ENCODE measurements around the gene RAB43. TPM values are rescaled to one million over a fixed set of nuclear protein-coding genes. Genes with fewer than 3 reads are reported as not detected.
"Not testable (repeated sequence)": the region's sequence is repeated elsewhere in the genome, so short reads cannot be mapped to it uniquely, and the experiment has no call there.

RAB43 gene
- total and polyA plus RNA-seq, 7 experiments from 2014 or later: 27.2 to 122 (median 59.4) TPM

DNA sequence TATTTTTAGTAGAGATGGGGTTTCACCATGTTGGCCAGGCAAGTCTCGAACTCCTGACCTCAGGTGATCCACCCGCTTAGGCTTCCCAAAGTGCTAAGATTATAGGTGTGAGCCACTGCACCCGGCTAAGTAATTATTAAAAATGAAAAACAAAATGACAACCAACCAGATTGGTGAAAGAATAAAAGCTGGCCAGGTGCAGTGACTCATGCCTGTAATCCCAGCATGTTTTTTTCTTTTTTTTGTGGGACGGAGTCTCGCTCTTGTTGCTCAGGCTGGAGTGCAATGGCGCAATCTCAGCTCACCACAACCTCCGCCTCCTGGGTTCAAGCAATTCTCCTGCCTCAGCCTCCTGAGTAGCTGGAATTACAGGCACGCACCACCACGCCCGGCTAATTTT, 14.7 kb upstream of the RAB43 start:
- peaks cover 3 to 25% (median 16%) of the 10 kb centered on the region in 7 donors for H3K4me1 Mint-ChIP-seq
- H3K27me3 ChIP-seq (ENCODE audit: control insufficient read depth in 2 of 2, insufficient read depth in 2 of 2, low read length in 2 of 2); H3K4me3 ChIP-seq (ENCODE audit: low read length); H3K27ac Mint-ChIP-seq; DNase-seq; H3K27me3 Mint-ChIP-seq; H3K9me3 ChIP-seq (ENCODE audit: control insufficient read depth in 2 of 3, low read length in 3 of 3); H3K9me3 Mint-ChIP-seq; H3K4me1 ChIP-seq (ENCODE audit: control insufficient read depth in 2 of 2, insufficient read depth in 2 of 2, low read length in 2 of 2); H3K4me3 Mint-ChIP-seq; ATAC-seq; H3K27ac ChIP-seq (ENCODE audit: low read depth, low read length); intact Hi-C loops (cut with micrococcal nuclease): not testable (repeated sequence)
- H3K36me3 Mint-ChIP-seq: peaks cover 4 to 28% (median 14%) of the 10 kb centered on the region in 5 donors
- POLR2A ChIA-PET: interaction anchor here (0.6 to 10.8 kb wide), 3 partner anchors 16 to 874 kb away, joined by 3 to 89 read pairs (median 3); partner anchors contain the start of gene RAB43
- CTCF ChIA-PET: interaction anchor here (0.6 kb wide), 1 partner anchor 164 kb away, joined by 3 read pairs; no protein-coding TSS in a partner anchor
- H3K36me3 ChIP-seq (ENCODE audit: control insufficient read depth in 2 of 3, insufficient read depth in 3 of 3, low read length in 3 of 3): peaks cover 13 to 72% (median 15%) of the 10 kb centered on the region in 3 experiments

- Mint-ChIP-seq H3K27ac (peak overlapping the region; percentile 10 to 89 (median 79)), H3K36me3 (peaks cover 8 to 44% (median 21%) of the 10 kb centered on the region in 5 donors), H3K9me3 (no peaks in the 10 kb centered on the region), H3K27me3 (no peaks in the 10 kb centered on the region), H3K4me1 (peaks cover 3 to 32% (median 17%) of the 10 kb centered on the region in 7 donors), H3K4me3 (peak overlapping the region in 5 of 10 donors; percentile 7 to 50 (median 34))
- Histone ChIP-seq H3K4me3 (ENCODE audit: low read length) (no peak overlapping the region), H3K36me3 (ENCODE audit: control insufficient read depth in 2 of 3, insufficient read depth in 3 of 3, low read length in 3 of 3) (peaks cover 21 to 82% (median 29%) of the 10 kb centered on the region in 3 experiments), H3K4me1 (ENCODE audit: control insufficient read depth in 2 of 2, insufficient read depth in 2 of 2, low read length in 2 of 2) (peaks cover 0 to 7% of the 10 kb centered on the region in 2 donors), H3K27ac (ENCODE audit: low read depth, low read length) (peak overlapping the region; percentile 3), H3K27me3 (ENCODE audit: control insufficient read depth in 2 of 2, insufficient read depth in 2 of 2, low read length in 2 of 2) (no peaks in the 10 kb centered on the region), H3K9me3 (ENCODE audit: control insufficient read depth in 2 of 3, low read length in 3 of 3) (no peaks in the 10 kb centered on the region)
- POLR2A ChIA-PET: interaction anchor here (0.6 to 10.8 kb wide), 5 partner anchors 10 to 105 kb away, joined by 3 to 89 read pairs (median 4); partner anchors contain the start of gene RAB43
- DNase-seq (no peak), ATAC-seq (peak; percentile 38)
- intact Hi-C loops (cut with micrococcal nuclease): loop anchor here in 1 of 2 donors (2.0 kb wide), 1 partner anchor 13 kb away; no protein-coding TSS in a partner anchor
- CTCF ChIA-PET: interaction anchor here (0.8 kb wide), 1 partner anchor 116 kb away, joined by 3 read pairs; no protein-coding TSS in a partner anchor
These were observed 10.7 kb upstream of the RAB43 start for GRCh38 chr3:129132097-129132866.

GRCh38 chr3:129131465-129132088, 10.0 kb upstream of the RAB43 start:
- intact Hi-C loops (cut with micrococcal nuclease): loop anchor here in 1 of 2 donors (2.0 kb wide), 1 partner anchor 13 kb away; no protein-coding TSS in a partner anchor
- no peak overlapping the region for H3K4me3 ChIP-seq (ENCODE audit: low read length)
- peaks cover 0 to 7% of the 10 kb centered on the region in 2 donors for H3K4me1 ChIP-seq (ENCODE audit: control insufficient read depth in 2 of 2, insufficient read depth in 2 of 2, low read length in 2 of 2)
- H3K4me1 Mint-ChIP-seq: peaks cover 3 to 32% (median 17%) of the 10 kb centered on the region in 7 donors
- ATAC-seq (no peak), DNase-seq (no peak)
- H3K27ac Mint-ChIP-seq: peak overlapping the region in 8 of 9 donors; percentile 16 to 89 (median 80)
- H3K27me3 ChIP-seq (ENCODE audit: control insufficient read depth in 2 of 2, insufficient read depth in 2 of 2, low read length in 2 of 2): no peaks in the 10 kb centered on the region
- no peaks in the 10 kb centered on the region for H3K9me3 Mint-ChIP-seq
- peaks cover 8 to 44% (median 21%) of the 10 kb centered on the region in 5 donors for H3K36me3 Mint-ChIP-seq
- peaks cover 19 to 78% (median 29%) of the 10 kb centered on the region in 3 experiments for H3K36me3 ChIP-seq (ENCODE audit: control insufficient read depth in 2 of 3, insufficient read depth in 3 of 3, low read length in 3 of 3)
- peak overlapping the region in 2 of 10 donors; percentile 34 to 50 for H3K4me3 Mint-ChIP-seq
- CTCF ChIA-PET: interaction anchor here (0.6 to 1.4 kb wide), 3 partner anchors 12 to 116 kb away, joined by 3 read pairs; no protein-coding TSS in a partner anchor
- POLR2A ChIA-PET: interaction anchor here (0.8 to 10.8 kb wide), 5 partner anchors 11 to 30 kb away, joined by 4 to 89 read pairs (median 4); partner anchors contain the start of gene RAB43
- H3K27ac ChIP-seq (ENCODE audit: low read depth, low read length): no peak overlapping the region
- H3K27me3 Mint-ChIP-seq: no peaks in the 10 kb centered on the region
- H3K9me3 ChIP-seq (ENCODE audit: control insufficient read depth in 2 of 3, low read length in 3 of 3): no peaks in the 10 kb centered on the region

GRCh38 chr3:129130291-129130813, 8.7 kb upstream of the RAB43 start:
- H3K4me1 Mint-ChIP-seq: peaks cover 3 to 32% (median 17%) of the 10 kb centered on the region in 7 donors
- H3K4me1 ChIP-seq (ENCODE audit: control insufficient read depth in 2 of 2, insufficient read depth in 2 of 2, low read length in 2 of 2): peaks cover 0 to 7% of the 10 kb centered on the region in 2 donors
- H3K27ac Mint-ChIP-seq: peak overlapping the region in 1 of 9 donors; percentile 13
- no peak overlapping the region for H3K4me3 ChIP-seq (ENCODE audit: low read length)
- DNase-seq (no peak), ATAC-seq (no peak)
- POLR2A ChIA-PET: interaction anchor here (1.2 to 10.8 kb wide), 2 partner anchors 10 to 32 kb away, joined by 4 to 89 read pairs; partner anchors contain the start of gene RAB43
- CTCF ChIA-PET: interaction anchor here (1.3 to 1.4 kb wide), 2 partner anchors 9 to 11 kb away, joined by 3 read pairs; partner anchors contain the start of gene RAB43
- H3K9me3 Mint-ChIP-seq: no peaks in the 10 kb centered on the region
- peaks cover 8 to 44% (median 19%) of the 10 kb centered on the region in 5 donors for H3K36me3 Mint-ChIP-seq
- H3K27ac ChIP-seq (ENCODE audit: low read depth, low read length): no peak overlapping the region
- no peaks in the 10 kb centered on the region for H3K27me3 ChIP-seq (ENCODE audit: control insufficient read depth in 2 of 2, insufficient read depth in 2 of 2, low read length in 2 of 2)
- H3K27me3 Mint-ChIP-seq: no peaks in the 10 kb centered on the region
- H3K9me3 ChIP-seq (ENCODE audit: control insufficient read depth in 2 of 3, low read length in 3 of 3): no peaks in the 10 kb centered on the region
- intact Hi-C loops (cut with micrococcal nuclease): no loop called here
- no peak overlapping the region for H3K4me3 Mint-ChIP-seq
- H3K36me3 ChIP-seq (ENCODE audit: control insufficient read depth in 2 of 3, insufficient read depth in 3 of 3, low read length in 3 of 3): peaks cover 19 to 74% (median 29%) of the 10 kb centered on the region in 3 experiments

DNA sequence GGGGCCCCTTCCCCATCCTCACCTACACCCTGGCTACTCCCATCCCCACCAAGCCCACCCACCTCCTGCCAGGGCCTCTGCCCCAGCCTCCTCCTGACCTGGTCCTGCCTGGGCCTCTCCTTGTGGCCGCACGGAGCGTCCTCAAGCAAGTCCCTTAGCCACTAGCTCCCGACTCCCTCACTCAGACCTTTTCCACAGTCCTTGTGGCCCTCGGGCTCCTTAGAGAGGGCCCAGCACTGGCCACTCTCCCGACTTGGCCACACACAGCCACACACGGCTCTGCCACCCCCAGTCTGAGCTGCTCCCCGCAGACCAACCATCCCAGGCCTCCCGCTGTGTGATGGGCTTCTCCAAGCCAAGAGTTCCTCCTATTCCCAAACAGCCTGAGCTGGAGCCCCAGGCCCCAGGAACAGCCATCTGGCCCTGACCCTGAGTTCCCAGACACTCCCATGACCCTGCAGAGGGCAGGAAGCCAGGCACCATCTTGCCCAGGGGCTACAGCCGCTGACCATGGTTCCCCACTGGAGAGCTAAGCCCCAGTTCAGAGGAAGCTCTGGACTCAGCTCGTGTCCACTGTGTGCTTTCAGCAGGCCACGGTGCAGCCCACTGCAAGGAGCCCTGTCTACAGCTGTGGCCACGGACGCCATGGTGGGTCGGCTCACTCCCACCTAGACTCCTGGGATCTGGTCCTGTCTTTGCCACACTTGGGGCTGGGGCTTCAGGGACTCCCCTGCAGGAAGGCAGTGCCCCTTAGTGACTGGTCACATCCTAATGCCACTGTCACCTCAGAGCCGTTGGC, 7.0 kb upstream of the RAB43 start:
- Mint-ChIP-seq H3K4me3 (no peak overlapping the region), H3K9me3 (no peaks in the 10 kb centered on the region), H3K27me3 (no peaks in the 10 kb centered on the region), H3K27ac (peak overlapping the region in 3 of 9 donors; percentile 43 to 62 (median 48)), H3K36me3 (peaks cover 4 to 32% (median 12%) of the 10 kb centered on the region in 5 donors), H3K4me1 (peaks cover 3 to 28% (median 17%) of the 10 kb centered on the region in 7 donors)
- intact Hi-C loops (cut with micrococcal nuclease): loop anchor here in 1 of 2 donors (10.0 kb wide), 1 partner anchor 404 kb away; the partner anchor contains the start of gene RAB7A
- no peak overlapping the region for H3K4me3 ChIP-seq (ENCODE audit: low read length)
- DNase-seq (no peak), ATAC-seq (no peak)
- POLR2A ChIA-PET: interaction anchor here (1.6 to 10.8 kb wide), 2 partner anchors 8 to 121 kb away, joined by 5 to 89 read pairs; partner anchors contain the start of genes COPG1 and RAB43
- H3K27me3 ChIP-seq (ENCODE audit: control insufficient read depth in 2 of 2, insufficient read depth in 2 of 2, low read length in 2 of 2): no peaks in the 10 kb centered on the region
- peaks cover 19 to 56% (median 25%) of the 10 kb centered on the region in 3 experiments for H3K36me3 ChIP-seq (ENCODE audit: control insufficient read depth in 2 of 3, insufficient read depth in 3 of 3, low read length in 3 of 3)
- H3K4me1 ChIP-seq (ENCODE audit: control insufficient read depth in 2 of 2, insufficient read depth in 2 of 2, low read length in 2 of 2): peaks cover 0 to 7% of the 10 kb centered on the region in 2 donors
- H3K27ac ChIP-seq (ENCODE audit: low read depth, low read length): no peak overlapping the region
- CTCF ChIA-PET: no interaction called here
- H3K9me3 ChIP-seq (ENCODE audit: control insufficient read depth in 2 of 3, low read length in 3 of 3): no peaks in the 10 kb centered on the region

Measured in naive thymus-derived CD4-positive, alpha-beta T cell (primary cell).